ENCODE measurements around the gene RHBDF2.
"Not testable (repeated sequence)": the region's sequence is repeated elsewhere in the genome, so short reads cannot be mapped to it uniquely, and the experiment has no call there.

The RHBDF2 gene

DNA sequence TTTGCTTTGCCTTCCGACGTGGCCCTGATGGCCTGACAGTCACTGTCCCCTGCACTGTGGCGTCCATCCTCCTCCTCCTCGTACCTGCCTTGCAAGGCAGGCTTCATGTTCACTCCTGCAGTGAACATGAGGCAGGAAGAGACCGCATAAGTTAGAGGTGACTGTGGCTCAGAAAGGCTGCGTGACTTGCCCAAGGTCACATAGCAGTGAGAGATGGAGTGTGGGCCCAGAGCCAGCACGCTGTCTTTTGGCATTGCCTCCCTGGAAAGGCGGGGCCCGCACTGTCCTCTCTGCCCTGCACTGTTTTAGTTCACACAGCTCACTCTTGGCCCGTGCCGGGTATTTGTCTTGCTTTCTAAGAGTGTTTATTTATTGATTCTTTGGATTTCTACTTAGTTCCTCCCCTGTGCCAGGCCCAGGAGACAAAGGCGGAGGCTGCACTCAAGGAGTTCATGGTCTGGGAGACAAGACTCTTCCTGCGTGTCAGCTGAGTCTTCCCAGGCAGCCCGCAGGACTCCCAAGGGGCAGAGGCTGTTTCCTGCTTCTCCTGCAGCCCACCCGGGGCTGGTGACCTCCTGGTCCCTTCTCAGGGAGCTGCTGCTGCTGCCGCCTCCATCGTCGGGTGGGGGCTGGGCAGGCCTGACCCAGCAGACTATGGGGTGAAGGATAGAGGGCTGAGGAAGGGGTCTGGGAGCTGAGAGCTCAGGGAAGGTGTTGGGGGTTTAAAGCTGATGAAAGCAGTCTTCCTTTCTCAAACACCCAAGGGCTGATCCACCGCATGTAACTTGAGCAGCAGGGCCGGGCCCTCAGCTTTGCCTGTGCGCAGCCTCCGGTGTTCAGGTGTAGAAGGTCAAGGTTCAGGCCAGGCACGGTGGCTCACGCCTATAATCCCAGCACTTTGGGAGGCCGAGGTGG, 23.6 kb upstream of the RHBDF2 start:
- DNase-seq (ENCODE audit: low spot score) = no peak

- peak; percentile 47 for DNase-seq (ENCODE audit: low spot score)
Observed at GRCh38 chr17:76523084-76524037, 22.1 kb upstream of the RHBDF2 start.

DNA sequence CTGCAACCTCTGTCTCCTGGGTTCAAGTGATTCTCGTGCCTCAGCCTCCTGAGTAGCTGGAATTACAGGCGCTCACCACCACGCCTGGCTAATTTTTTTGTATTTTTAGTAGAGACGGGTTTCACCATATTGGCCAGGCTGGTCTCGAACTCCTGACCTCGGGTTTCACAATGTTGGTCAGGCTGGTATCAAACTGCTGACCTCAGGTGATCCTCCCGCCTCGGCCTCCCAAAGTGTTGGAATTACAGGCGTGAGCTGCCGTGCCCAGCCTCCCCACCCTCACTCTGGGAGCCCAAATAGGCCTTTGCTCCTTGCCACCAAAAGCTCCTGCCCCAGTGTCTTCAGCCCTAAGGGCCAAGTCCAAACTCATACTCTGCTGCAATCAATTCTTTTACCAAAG, 20.5 kb upstream of the RHBDF2 start:
- DNase-seq (ENCODE audit: low spot score) = not testable (repeated sequence)

DNA sequence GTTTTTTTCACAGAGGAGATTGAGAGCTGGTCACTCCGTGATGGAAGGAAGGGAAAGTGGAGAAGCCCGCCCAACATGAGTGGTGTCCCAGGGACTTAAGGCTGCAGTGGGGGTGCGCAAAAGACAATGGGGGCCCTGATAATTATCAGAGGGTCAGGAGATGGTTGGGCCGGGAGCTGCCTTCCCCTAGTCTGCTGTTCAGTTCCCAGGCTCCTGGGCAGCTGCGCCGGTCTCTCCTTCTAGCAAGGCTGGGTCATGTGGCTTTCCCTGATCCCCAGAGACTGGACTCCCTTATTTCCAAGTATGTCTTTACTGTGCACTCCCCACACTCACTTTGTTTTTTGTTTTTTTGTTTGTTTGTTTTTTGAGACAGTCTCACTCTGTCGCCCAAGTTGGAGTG, 20.0 kb upstream of the RHBDF2 start:
- DNase-seq (ENCODE audit: low spot score) = no peak

DNA sequence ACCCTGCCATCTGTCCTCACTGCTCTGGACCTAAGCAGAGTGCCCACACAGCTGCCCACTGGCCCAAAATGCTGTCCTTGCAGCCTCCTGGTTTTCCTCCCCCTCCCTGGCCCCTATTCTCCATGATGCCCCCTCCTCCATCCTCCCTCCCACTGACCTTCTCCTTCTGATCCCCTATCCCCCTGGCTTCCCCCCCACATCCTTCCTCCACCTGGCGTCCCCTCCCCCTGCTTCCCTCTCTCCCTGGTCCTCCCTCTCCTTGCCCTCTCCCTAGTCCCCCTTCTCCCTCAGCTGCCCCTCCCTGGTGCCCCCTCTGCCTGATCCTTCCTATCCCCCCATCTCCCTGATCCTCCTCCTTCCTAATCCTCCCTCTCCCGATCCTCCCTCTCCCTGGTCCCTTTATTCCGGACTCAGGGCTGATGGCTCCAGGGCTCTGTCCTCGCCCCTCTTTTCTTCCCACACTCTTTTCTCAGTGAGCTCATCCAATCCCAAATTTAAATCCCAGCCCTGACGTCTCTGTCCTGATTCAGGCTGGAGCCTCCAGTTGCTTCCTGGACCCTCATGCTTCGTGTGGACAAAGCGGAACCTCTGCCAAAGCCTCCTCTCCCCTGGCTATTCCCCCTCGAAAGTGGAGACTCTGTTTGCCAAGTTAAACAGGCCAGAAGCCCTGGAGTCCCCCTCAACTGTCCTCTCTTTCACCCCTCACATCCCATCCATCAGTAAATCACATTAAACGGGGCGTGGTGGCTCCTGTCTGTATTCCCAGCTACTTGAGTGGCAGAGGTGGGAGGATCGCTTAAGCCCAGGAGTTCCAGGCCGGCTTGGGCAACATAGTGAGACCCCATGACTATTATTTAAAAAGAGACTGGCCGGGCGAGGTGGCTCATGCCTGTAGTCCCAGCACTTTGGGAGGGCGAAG, 18.1 kb upstream of the RHBDF2 start:
- no peak for DNase-seq (ENCODE audit: low spot score)

DNA sequence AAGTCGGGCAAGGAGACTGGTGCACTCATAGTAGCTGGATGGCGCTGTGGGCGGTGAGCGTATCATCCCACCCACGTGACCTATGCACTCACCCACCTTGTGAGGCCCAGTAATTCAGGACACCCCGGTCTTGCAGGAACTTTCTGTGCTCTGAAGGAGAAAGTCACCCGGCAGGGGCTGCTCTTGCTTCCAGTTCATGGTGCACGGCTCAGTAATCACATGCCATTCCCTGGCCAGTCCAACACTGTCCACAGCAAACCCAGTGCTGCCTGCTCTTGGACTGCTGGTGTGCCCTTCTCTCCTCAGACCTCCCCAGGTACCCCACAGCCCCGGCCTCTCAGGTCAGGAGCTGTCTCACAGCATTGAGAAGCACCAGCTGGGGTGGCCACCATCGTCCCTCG, 16.4 kb upstream of the RHBDF2 start:
- DNase-seq (ENCODE audit: low spot score) = no peak

DNA sequence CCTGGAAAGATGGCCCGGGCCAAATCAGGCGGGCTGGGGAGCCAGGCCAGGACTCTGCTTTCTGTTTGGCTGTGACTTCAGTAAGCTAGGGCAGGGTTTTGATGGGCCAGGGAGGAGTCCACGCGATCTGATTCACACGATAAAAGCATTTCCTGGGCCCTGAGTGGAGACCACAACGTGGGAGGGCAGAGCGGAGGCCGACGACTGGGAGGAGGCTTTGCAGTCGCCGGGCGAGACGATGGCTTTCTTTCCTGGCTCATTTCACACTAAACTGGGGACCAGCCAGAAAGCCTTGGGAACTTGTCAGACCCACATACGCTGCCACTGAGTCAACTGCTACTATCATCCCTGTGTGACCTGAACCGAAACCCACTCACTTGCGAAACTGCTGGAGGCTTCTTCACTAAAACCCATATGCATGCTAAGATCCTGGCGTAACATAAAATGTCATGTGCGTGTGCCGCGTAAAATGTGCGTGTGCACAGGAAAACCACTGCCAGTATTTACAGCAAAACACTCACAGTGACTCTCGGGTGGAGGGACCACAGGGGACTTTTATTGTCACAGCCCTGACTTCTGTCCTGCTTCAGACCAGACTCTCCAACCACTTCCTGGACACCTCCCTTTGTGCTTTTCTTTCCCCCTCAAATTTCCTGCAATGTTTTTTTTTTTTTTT, 14.2 kb upstream of the RHBDF2 start:
- no peak for DNase-seq (ENCODE audit: low spot score)

DNA sequence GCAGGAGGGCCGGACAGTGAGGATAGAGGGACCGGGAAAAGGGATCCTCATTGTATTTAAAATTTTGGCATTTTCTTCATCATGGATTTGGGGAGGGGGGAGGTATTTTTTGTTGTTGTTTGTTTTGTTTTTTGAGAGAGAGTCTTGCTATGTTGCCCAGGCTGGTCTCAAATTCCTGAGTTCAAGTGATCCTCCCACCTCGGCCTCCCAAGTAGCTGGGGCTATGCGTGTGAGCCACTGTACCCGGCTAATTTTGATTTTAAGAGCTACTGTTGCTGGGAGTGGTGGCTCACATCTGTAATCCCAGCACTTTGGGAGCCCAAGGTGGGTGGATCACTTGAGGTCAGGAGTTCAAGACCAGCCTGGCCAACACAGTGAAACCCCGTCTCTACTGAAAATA, 13.1 kb upstream of the RHBDF2 start:
- not testable (repeated sequence) for DNase-seq (ENCODE audit: low spot score)

DNA sequence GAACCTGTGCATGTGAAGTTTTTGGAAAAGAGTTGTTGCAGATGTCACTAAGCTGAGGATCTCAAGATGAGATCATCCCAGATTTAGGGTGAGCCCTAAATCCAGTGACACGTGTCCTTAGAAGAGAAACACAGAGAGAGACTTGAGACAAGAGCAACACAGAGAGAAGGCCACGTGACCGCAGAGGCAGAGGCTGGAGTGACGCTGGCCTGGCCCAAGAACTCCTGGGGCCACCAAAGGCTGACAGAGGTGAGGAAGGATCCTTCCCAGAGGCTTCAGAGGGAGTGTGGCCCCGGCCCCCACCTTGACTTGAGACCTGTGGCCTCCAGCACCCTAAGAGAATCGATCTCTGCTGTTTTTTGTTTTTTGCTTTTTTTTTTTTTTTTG, 12.1 kb upstream of the RHBDF2 start:
- no peak for DNase-seq (ENCODE audit: low spot score)

- no peak for DNase-seq (ENCODE audit: low spot score)
Observed at GRCh38 chr17:76512366-76513305, 11.4 kb upstream of the RHBDF2 start.

DNA sequence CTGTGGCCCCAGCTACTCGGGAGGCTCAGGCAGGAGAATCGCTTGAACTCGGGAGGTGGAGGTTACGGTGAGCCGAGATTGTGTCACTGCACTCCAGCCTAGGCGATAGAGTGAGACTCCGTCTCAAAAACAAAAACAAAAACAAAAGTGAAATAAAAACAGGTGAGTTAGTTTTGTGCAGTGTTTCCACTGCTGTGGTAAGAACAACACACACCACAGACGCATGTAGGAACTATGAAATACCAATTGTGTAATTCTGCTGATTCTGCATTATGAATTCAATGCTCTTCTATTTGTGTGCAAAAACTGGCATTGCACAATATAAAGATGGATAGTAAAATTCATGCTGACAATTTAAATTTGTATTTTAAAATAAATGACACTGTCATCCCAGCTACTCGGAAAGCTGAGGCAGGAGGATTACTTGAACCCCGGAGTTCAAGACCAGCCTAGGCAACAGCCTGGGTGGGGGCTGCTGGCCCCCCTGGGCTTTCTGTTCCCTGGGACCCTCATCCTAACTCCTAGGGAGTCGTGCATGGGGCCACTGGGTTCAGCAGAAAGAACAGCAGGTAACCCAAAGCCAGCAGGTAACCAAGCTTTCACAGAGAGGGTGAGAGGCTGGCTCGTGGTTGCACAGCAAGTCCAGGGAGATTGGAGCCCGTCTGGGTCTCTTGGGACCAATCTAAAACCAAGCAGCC, 10.6 kb upstream of the RHBDF2 start:
- DNase-seq (ENCODE audit: low spot score) = no peak

GRCh38 chr17:76510831-76511244, 9.6 kb upstream of the RHBDF2 start:
- DNase-seq (ENCODE audit: low spot score) = no peak

- DNase-seq (ENCODE audit: low spot score) = not testable (repeated sequence)
Observed at GRCh38 chr17:76508472-76509063, 7.3 kb upstream of the RHBDF2 start.

DNA sequence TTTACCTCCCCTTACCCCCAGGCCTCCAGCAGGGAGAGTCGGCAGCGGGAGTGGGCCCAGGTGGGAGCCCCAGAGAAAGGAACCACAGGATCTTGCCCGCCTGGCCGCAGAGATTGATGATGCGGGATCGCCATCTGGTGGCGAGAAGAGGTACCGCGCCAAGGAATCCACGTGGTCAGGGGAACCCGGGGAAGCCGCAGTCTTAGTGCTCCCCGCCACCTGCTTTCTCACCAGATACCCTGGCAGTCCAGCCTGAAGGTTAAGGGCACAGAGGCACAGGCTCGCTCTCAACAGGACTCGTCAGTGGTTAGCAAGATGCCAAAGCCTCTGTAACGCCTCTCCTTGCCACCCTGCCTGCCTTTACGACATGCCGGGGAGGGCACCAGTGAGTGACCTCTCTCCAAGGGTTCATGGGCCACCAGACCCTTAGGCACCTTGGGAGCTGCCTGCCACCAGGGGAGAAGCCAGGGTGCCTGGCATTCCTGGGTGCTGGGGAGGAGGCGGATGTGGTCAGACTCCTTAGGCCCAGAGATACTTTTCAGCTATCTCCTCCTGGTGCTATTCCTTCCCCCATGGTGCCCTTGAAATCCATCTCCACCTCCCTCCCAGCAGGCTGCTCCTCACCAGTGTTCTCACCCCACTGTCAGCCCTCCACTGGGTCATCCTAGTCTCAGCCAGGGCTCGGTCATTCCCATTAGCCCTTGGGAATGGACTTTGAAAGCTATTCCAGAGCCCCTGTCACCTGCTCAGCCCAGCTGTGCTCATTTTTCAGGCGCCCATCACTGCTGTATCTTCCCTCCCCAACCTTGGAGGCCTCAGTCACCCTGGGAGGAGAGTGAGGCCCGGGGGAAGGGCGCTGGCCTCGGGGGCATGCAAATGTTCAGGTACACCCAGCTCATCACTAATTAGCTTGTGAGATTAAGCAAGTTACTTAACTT, 5.5 kb upstream of the RHBDF2 start:
- peak; percentile 63 for DNase-seq (ENCODE audit: low spot score)

GRCh38 chr17:76504117-76504516, 2.9 kb upstream of the RHBDF2 start:
- DNase-seq (ENCODE audit: low spot score) = no peak

- no peak for DNase-seq (ENCODE audit: low spot score)
Observed at GRCh38 chr17:76502341-76503211, 1.4 kb upstream of the RHBDF2 start.

GRCh38 chr17:76501827-76502307, 644 bp upstream of the RHBDF2 start:
- no peak for DNase-seq (ENCODE audit: low spot score)

Data from globus pallidus (tissue), 1 donor.